Common myeloid progenitor, CD34-positive (primary cell): ENCODE measurements around the gene ST8SIA2.

Experiments
- CTCF ChIA-PET: fragments of 350-600 bp; sonication (Branson Sonifier 250); formaldehyde crosslinking; loops from one replicate; lab custom pipeline; 2021; ENCODE audit warnings: antibody characterized with exemption; lab: Charles Lee
- POLR2A ChIA-PET: fragments of 350-600 bp; sonication (Branson Sonifier 250); formaldehyde crosslinking; loops from one replicate; lab custom pipeline; 2021; ENCODE audit warnings: antibody characterized with exemption; lab: Charles Lee
- DNase-seq, 3 donors: peaks; one replicate each; pipeline versions ENCODE4 v3.0.0 to v3.0.0-alpha.2; 2013
- H3K27ac ChIP-seq, 2 experiments: 1 replicate in 1 of 2; 2 replicates in 1 of 2; pipeline ENCODE4 v1.7.0; 2013; ENCODE audit warnings: inconsistent platforms in 2 of 2, low read length in 2 of 2, mild to moderate bottlenecking in 2 of 2, low read depth in 1 of 2, moderate library complexity in 1 of 2; ENCODE audit not compliant: severe bottlenecking in 2 of 2, insufficient read depth in 1 of 2, poor library complexity in 1 of 2
- H3K27me3 ChIP-seq, 5 experiments: replicated peaks in 2 of 5; 1 replicate in 3 of 5; 2 replicates in 2 of 5; pipeline versions ENCODE4 v1.6.1 to v1.7.0; 2013; ENCODE audit warnings: low read length in 4 of 5, mild to moderate bottlenecking in 2 of 5, moderate library complexity in 2 of 5, inconsistent platforms in 1 of 5; ENCODE audit not compliant: insufficient read depth in 5 of 5, control insufficient read depth in 4 of 5
- H3K36me3 ChIP-seq, 4 experiments: 1 replicate in 2 of 4; 2 replicates in 2 of 4; pipeline versions ENCODE4 v1.6.1 to v1.7.0; 2013; ENCODE audit warnings: low read length in 3 of 4, control low read depth in 1 of 4, mild to moderate bottlenecking in 1 of 4; ENCODE audit not compliant: control insufficient read depth in 4 of 4, insufficient read depth in 4 of 4
- H3K4me1 ChIP-seq, 4 experiments: 1 replicate in 3 of 4; 2 replicates in 1 of 4; pipeline versions ENCODE4 v1.6.1 to v1.7.1; 2013; ENCODE audit warnings: low read length in 3 of 4, mild to moderate bottlenecking in 3 of 4, control low read depth in 1 of 4, inconsistent platforms in 1 of 4, moderate library complexity in 1 of 4; ENCODE audit not compliant: control insufficient read depth in 4 of 4, insufficient read depth in 4 of 4; ENCODE audit errors: control extremely low read depth in 1 of 4
- H3K4me3 ChIP-seq, 7 experiments: 1 replicate in 4 of 7; 2 replicates in 3 of 7; pipeline versions ENCODE4 v1.5.1 to v1.7.0; 2013; ENCODE audit warnings: mild to moderate bottlenecking in 7 of 7, low read length in 6 of 7, moderate library complexity in 6 of 7, inconsistent platforms in 2 of 7, low read depth in 2 of 7, control low read depth in 1 of 7; ENCODE audit not compliant: insufficient read depth in 4 of 7, control insufficient read depth in 1 of 7; ENCODE audit errors: extremely low read depth in 1 of 7
- H3K9me3 ChIP-seq, 5 experiments: 1 replicate in 4 of 5; 2 replicates in 1 of 5; pipeline versions ENCODE4 v1.6.1 to v1.7.1; 2013; ENCODE audit warnings: low read length in 4 of 5, mild to moderate bottlenecking in 2 of 5, inconsistent platforms in 1 of 5, low read depth in 1 of 5, moderate library complexity in 1 of 5; ENCODE audit not compliant: control insufficient read depth in 4 of 5, insufficient read depth in 2 of 5; ENCODE audit errors: control extremely low read depth in 1 of 5
- WGBS: methylation state at CpG from one replicate; pipeline ENCODE4 v1.1.5; 2013; ENCODE audit not compliant: insufficient coverage; 5-methylcytosine and 5-hydroxymethylcytosine counted together

ST8SIA2 gene

DNA sequence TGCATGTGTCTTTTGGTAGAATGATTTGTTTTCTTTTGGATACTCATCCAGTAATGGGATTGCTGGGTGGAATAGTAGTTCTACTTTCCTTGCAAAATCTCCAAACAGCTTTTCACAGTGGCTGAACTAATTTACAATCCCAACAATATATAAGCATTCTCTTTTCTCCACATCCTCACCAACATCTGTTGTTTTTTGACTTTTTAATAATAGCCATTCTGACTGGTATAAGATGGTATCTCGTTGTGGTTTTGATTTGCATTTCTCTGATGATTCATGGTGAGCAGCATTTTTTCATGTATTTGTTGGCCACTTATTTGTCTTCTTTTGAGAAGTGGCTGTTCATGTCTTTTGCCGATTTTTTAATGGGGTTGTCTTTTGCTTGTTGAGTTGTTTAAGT is 55.8 kb downstream of the ST8SIA2 start:
- Histone ChIP-seq H3K27ac (no peak overlapping the region), H3K4me3 (no peak overlapping the region), H3K4me1 (no peaks in the 10 kb centered on the region), H3K9me3 (peaks cover 0 to 2% (median 0%) of the 10 kb centered on the region in 5 experiments), H3K36me3 (no peaks in the 10 kb centered on the region), H3K27me3 (peaks cover 0 to 2% (median 0%) of the 10 kb centered on the region in 5 experiments)
- DNase-seq, result no peak
- CTCF ChIA-PET, result no interaction called here
- WGBS, result no CpG with 5 or more reads among the region's 2 CpGs
- POLR2A ChIA-PET, result no interaction called here

DNA sequence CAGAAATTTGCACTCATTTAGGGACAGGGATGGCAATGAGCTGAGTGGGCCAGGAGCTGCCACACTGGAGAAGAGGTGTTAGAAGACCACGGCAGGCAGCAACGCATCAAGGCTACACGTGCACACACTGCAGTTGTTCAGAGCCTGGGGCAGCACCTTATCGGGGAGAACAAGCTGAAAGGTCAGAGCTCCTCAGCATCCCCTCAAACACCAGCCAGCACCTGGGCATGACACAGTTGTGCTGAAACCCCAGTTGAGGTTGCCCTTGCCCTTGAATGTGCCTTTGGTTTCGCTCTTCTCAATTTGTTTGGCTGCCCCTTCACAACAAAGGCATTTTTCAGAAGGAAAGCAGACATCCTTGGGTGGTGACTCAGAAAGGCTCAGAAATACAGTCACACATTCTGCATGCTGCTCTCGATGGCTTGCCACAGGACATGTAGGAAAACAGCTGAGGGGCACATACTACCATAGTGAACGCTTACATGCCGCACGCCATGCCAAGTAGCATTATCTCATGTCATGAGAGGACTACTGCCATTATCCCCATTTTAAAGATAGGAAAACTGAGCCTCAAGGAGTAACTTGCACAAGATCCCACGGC is 57.6 kb downstream of the ST8SIA2 start:
- ChIA-PET CTCF (no interaction called here), POLR2A (no interaction called here)
- no peak overlapping the region for H3K27ac ChIP-seq
- peaks cover 0 to 2% (median 1%) of the 10 kb centered on the region in 5 experiments for H3K27me3 ChIP-seq
- H3K4me1 ChIP-seq, result no peaks in the 10 kb centered on the region
- 96% methylated on average over 9 of the region's 10 CpGs for WGBS
- DNase-seq, result no peak
- H3K36me3 ChIP-seq, result no peaks in the 10 kb centered on the region
- H3K4me3 ChIP-seq, result no peak overlapping the region
- H3K9me3 ChIP-seq, result peaks cover 0 to 2% (median 0%) of the 10 kb centered on the region in 5 experiments

DNA sequence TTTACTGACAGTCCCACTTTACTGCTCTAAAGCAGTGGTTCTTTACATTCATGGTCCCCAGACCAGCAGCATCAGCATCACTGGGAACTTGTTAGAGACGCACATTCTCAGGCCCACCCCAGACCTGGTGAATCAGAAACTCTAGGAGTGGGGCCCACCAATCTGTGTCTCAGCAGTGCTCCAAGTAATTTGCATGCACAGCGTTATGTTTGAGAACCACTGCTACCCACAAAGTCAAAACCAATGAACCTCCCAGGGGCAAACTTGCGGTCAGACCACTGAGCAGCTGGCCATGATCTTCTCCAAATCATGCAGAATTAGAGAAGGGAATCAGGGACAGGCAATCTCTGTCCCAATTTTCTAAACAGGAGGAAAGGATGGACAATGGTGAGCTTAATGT is 58.5 kb downstream of the ST8SIA2 start:
- H3K4me3 ChIP-seq, result no peak overlapping the region
- peaks cover 0 to 2% (median 0%) of the 10 kb centered on the region in 5 experiments for H3K9me3 ChIP-seq
- peaks cover 0 to 4% (median 2%) of the 10 kb centered on the region in 5 experiments for H3K27me3 ChIP-seq
- ChIA-PET POLR2A (no interaction called here), CTCF (no interaction called here)
- H3K36me3 ChIP-seq, result no peaks in the 10 kb centered on the region
- no peak for DNase-seq
- no peaks in the 10 kb centered on the region for H3K4me1 ChIP-seq
- no peak overlapping the region for H3K27ac ChIP-seq
- WGBS, result 100% methylated on average over 3 of the region's 3 CpGs

DNA sequence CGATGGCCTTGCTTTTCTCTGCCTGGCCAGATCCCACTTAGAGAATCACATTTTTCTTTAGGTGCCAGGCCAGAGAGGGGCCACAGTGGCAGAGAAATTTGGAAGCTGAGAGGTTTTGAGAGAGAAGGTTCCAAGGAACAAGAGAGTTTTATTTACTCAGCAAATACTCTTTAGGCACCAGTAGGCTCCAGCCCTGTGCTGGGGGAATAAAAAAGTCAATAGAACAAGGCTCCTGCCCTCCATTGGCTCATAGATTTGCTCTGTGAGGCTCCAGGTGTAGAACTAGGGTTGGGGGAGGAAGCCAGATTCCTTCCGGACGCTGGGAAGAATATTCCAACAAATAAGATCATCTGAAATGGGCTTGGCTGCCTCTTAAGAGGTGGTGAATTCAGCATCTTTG is 59.9 kb downstream of the ST8SIA2 start:
- POLR2A ChIA-PET, result no interaction called here

DNA sequence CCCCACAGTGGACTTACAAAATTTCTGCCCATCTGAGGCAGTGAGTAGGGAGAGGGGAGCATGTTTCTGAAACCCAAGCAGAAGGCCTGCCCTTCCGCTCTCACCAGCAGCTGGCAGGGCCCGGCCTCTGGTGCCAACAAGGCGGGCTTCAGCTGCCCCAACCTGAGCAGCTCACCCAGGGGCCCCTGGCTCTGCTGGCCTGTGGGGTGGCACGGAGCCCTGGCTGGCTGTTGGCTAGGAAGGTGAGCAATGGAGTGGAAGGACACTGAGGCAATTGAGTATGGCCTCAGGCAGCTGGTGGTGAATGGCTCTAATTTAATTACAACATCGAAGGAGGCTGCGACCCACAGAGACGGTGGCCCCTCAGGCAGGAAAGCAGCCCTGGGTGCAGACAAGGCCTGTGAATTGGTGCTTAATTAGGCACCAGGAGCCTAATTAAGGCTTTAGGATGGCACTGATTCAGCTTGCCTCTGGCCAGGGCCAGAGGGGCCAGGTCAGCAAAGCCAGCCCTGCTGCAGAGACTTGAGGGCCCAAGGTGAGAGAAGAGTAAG is 60.9 kb downstream of the ST8SIA2 start:
- Histone ChIP-seq H3K27me3 (peaks cover 0 to 8% (median 3%) of the 10 kb centered on the region in 5 experiments), H3K9me3 (no peaks in the 10 kb centered on the region), H3K4me1 (no peaks in the 10 kb centered on the region), H3K4me3 (no peak overlapping the region), H3K27ac (no peak overlapping the region), H3K36me3 (no peaks in the 10 kb centered on the region)
- ChIA-PET CTCF (no interaction called here), POLR2A (no interaction called here)
- DNase-seq, result no peak
- 90% methylated on average over 7 of the region's 7 CpGs for WGBS

More for the DNA sequence above, 59.9 kb downstream of the ST8SIA2 start:
- CTCF ChIA-PET, result no interaction called here
- no peak for DNase-seq
- Histone ChIP-seq H3K27ac (no peak overlapping the region), H3K9me3 (no peaks in the 10 kb centered on the region), H3K36me3 (no peaks in the 10 kb centered on the region), H3K4me1 (no peaks in the 10 kb centered on the region), H3K4me3 (no peak overlapping the region), H3K27me3 (peaks cover 0 to 8% (median 3%) of the 10 kb centered on the region in 5 experiments)
- 100% methylated on average over 1 of the region's 3 CpGs for WGBS

DNA sequence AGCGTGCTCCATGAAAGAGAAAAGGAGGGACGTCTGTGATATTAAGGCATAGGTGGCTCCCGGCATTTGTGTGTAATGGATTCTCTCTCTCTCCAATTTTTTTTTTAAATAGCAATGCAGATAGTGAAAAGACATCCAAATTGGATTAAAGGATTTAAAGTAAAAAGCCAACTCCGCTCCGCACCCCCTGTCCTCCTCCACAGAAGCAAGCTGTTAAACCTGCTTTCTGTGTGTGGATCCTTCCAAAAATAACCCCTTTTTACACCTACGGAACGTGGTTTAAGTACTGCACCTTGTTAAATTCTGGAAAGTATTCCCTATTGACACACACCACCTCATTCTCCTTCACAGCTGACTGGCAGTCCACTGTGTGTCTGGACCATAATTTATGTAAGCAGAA is 61.6 kb downstream of the ST8SIA2 start:
- ChIA-PET CTCF (no interaction called here), POLR2A (no interaction called here)
- Histone ChIP-seq H3K36me3 (no peaks in the 10 kb centered on the region), H3K4me3 (no peak overlapping the region), H3K27ac (no peak overlapping the region), H3K27me3 (peaks cover 0 to 8% (median 3%) of the 10 kb centered on the region in 5 experiments), H3K4me1 (no peaks in the 10 kb centered on the region), H3K9me3 (no peaks in the 10 kb centered on the region)
- no peak for DNase-seq
- WGBS, result 97% methylated on average over 6 of the region's 7 CpGs

DNA sequence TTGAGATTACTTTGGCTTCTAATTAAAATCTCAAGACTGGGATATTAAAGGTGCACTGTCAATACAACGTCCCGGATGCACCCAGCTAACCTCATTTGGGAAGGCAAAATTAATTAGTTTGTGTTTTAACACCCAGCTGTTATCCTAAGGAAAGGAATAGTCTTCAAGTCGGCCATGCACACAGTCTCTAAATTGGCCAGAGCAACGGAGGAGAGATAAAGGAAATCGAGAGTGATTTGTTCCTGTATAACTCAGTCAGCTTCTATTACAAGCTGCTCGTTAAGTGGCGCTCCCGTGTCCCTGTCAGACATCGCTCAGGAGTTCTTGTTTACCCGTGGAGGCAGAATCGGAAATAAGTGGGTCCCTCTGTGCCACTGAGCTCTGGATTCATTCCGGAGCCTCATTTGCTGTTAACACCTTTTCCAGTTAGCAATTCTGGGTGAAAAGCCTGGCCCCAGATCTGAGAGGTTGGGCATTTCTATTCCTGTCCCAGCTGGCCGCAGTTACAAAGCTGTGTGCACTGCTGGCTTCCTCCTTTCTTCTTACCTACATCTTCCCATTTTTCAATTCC is 63.9 kb downstream of the ST8SIA2 start:
- Histone ChIP-seq H3K4me3 (no peak overlapping the region), H3K27ac (no peak overlapping the region), H3K9me3 (no peaks in the 10 kb centered on the region), H3K27me3 (peaks cover 0 to 8% (median 3%) of the 10 kb centered on the region in 5 experiments), H3K36me3 (no peaks in the 10 kb centered on the region), H3K4me1 (no peaks in the 10 kb centered on the region)
- no peak for DNase-seq
- CTCF ChIA-PET, result no interaction called here
- POLR2A ChIA-PET, result no interaction called here
- WGBS, result 73% methylated on average over 10 of the region's 13 CpGs
